ENCODE data around the gene CCDC197.

CCDC197 gene

DNA sequence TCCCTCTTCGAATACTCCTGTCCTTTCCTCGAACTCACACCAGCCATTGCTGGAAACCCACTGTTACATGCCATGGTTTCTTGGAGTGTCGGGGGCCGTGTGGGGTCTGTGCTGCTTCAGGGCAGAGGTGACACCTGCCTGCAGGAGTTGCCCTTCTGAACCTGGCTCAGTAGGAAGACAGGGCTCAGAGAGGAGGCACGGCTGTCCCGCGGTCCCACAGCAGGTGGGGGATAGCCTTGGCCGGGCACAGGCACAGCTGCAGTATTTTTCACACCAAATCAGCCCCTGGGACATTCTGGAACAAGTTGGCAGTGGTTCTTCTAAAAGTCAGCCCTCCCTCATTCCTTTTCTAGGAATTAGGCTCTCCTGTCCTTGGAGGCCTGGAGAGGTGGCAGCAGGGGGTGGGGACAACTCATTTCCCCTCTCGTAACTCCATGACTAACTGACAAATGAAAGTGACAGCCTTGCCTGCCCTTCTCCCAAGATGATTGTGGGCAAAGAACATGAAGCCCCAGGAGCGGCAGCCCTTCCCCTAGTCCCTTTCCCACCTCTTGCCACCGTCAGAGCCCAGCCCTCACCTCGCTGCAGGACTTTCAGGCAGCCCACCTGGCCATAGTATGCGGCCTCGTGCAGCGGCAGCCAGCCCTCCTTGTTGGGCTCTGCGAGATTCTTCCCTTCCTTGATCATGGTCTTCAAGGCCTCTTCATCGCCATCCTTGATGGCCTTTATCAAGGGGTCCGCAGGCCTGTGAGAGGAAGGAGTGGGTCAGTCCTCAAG is 43.2 kb upstream of the CCDC197 start:
- no peaks in the 10 kb centered on the region for H3F3A ChIP-seq (ENCODE audit: insufficient read depth, low read length)
- peak overlapping the region; percentile 88 for H3K9ac ChIP-seq (ENCODE audit: low read length)
- TF ChIP-seq CTCF (IDR thresholded peaks at IDR 0.05; ENCODE audit: low read length) (no peak), EZH2 (IDR thresholded peaks at IDR 0.05; ENCODE audit: borderline replicate concordance, low read length) (no peak)
- peak overlapping the region; percentile 62 for H3K4me3 ChIP-seq (ENCODE audit: low read depth, low read length, poor library complexity, severe bottlenecking)
- H3K9me3 ChIP-seq (ENCODE audit: low read length), result no peaks in the 10 kb centered on the region
- H3K9me2 ChIP-seq (ENCODE audit: low read depth, low read length), result no peaks in the 10 kb centered on the region
- no peaks in the 10 kb centered on the region for H4K20me1 ChIP-seq (ENCODE audit: insufficient read depth, low read length)
- H3K4me1 ChIP-seq (ENCODE audit: insufficient read depth, low read length, severe bottlenecking), result peaks cover 68% of the 10 kb centered on the region
- no peak overlapping the region for H2AFZ ChIP-seq (ENCODE audit: low read length)
- no peaks in the 10 kb centered on the region for H3K27me3 ChIP-seq (ENCODE audit: insufficient read depth, low read length)
- peaks cover 54% of the 10 kb centered on the region for H3K36me3 ChIP-seq (ENCODE audit: insufficient read depth, low read length)
- H3K4me2 ChIP-seq (ENCODE audit: low read length), result peak overlapping the region; percentile 93
- no peaks in the 10 kb centered on the region for H3K79me2 ChIP-seq (ENCODE audit: insufficient read depth, low read length)
- H3K27ac ChIP-seq (ENCODE audit: low read depth, low read length, poor library complexity, severe bottlenecking), result peak overlapping the region; percentile 100

- Histone ChIP-seq H3K79me2 (ENCODE audit: insufficient read depth, low read length) (no peaks in the 10 kb centered on the region), H3F3A (ENCODE audit: insufficient read depth, low read length) (no peaks in the 10 kb centered on the region), H3K9me2 (ENCODE audit: low read depth, low read length) (no peaks in the 10 kb centered on the region), H3K9me3 (ENCODE audit: low read length) (no peaks in the 10 kb centered on the region), H3K4me3 (ENCODE audit: low read depth, low read length, poor library complexity, severe bottlenecking) (peak overlapping the region; percentile 62), H2AFZ (ENCODE audit: low read length) (no peak overlapping the region), H3K4me2 (ENCODE audit: low read length) (peak overlapping the region; percentile 93), H3K36me3 (ENCODE audit: insufficient read depth, low read length) (peaks cover 49% of the 10 kb centered on the region), H3K4me1 (ENCODE audit: insufficient read depth, low read length, severe bottlenecking) (peaks cover 74% of the 10 kb centered on the region), H3K9ac (ENCODE audit: low read length) (peak overlapping the region; percentile 88), H3K27me3 (ENCODE audit: insufficient read depth, low read length) (no peaks in the 10 kb centered on the region), H4K20me1 (ENCODE audit: insufficient read depth, low read length) (no peaks in the 10 kb centered on the region), H3K27ac (ENCODE audit: low read depth, low read length, poor library complexity, severe bottlenecking) (peak overlapping the region; percentile 100)
- TF ChIP-seq CTCF (IDR thresholded peaks at IDR 0.05; ENCODE audit: low read length) (no peak), EZH2 (IDR thresholded peaks at IDR 0.05; ENCODE audit: borderline replicate concordance, low read length) (no peak)
Measured at GRCh38 chr14:93954516-93954830, 42.6 kb upstream of the CCDC197 start.

DNA sequence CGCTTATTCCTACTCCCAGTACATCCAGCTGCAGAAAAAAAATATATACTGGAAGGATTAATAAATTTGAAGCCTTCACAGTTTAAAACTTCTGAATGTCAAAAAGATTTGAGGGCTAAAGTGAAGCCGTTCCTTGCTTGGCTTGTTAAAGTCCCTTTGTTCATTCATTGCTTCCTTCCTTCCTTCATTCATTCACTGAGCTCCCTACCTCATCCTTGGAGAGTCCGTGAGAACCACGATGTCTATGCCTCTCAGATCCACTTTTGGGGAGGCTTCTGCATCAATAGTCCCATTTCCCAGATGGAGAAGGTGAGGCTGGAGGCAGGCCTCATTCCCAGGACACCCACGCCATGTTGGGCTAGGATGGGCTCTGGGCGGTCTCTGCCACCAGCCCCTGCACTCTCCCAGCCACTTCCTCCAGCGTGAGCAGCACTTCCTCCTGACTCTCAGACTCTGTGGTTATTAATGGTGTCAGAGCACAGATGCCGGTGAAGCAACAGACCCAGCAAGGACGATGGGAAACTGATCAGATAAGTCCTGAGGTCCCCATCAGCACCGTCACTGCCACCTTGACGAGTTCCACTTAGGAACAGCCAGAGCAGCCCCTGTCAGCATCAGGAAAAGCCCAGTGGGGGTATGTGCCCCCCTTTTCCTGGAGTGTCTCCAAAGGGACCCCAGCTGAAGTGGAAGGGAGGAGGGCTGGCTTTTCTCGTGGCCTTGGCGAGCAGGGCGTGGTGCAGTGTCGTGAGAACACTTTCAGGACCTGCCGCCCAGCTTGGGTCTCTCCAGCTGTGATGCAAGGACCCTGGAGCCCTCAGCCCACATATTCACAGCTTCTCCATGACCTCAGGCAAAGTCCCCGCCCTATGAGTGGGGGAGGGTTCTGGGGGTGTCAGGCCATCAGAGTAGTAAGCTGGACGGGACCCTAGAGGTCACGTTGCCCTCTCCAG is 41.9 kb upstream of the CCDC197 start:
- peak overlapping the region; percentile 100 for H3K27ac ChIP-seq (ENCODE audit: low read depth, low read length, poor library complexity, severe bottlenecking)
- peak overlapping the region; percentile 62 for H3K4me3 ChIP-seq (ENCODE audit: low read depth, low read length, poor library complexity, severe bottlenecking)
- H3K27me3 ChIP-seq (ENCODE audit: insufficient read depth, low read length), result no peaks in the 10 kb centered on the region
- H4K20me1 ChIP-seq (ENCODE audit: insufficient read depth, low read length), result no peaks in the 10 kb centered on the region
- 0 out of 2 replicates have a peak, but pooled peaks cover 4% of the 10 kb centered on the region for H3F3A ChIP-seq (ENCODE audit: insufficient read depth, low read length)
- TF ChIP-seq EZH2 (IDR thresholded peaks at IDR 0.05; ENCODE audit: borderline replicate concordance, low read length) (no peak), CTCF (IDR thresholded peaks at IDR 0.05; ENCODE audit: low read length) (no peak)
- H3K9ac ChIP-seq (ENCODE audit: low read length), result peak overlapping the region; percentile 88
- H3K9me2 ChIP-seq (ENCODE audit: low read depth, low read length), result no peaks in the 10 kb centered on the region
- H3K79me2 ChIP-seq (ENCODE audit: insufficient read depth, low read length), result no peaks in the 10 kb centered on the region
- H3K9me3 ChIP-seq (ENCODE audit: low read length), result no peaks in the 10 kb centered on the region
- peaks cover 81% of the 10 kb centered on the region for H3K4me1 ChIP-seq (ENCODE audit: insufficient read depth, low read length, severe bottlenecking)
- peak overlapping the region; percentile 93 for H3K4me2 ChIP-seq (ENCODE audit: low read length)
- no peak overlapping the region for H2AFZ ChIP-seq (ENCODE audit: low read length)
- H3K36me3 ChIP-seq (ENCODE audit: insufficient read depth, low read length), result peaks cover 42% of the 10 kb centered on the region

Data from OCI-LY1 (cell line).